Left lung (tissue), 10 donors: ENCODE results near the gene CSH2. TPM values are rescaled to one million over a fixed set of nuclear protein-coding genes. Genes with fewer than 3 reads are reported as not detected.

Experiments
- ATAC-seq: fragments of 200-7000 bp; cut with Tn5 transposase; one replicate; pipeline ENCODE4 v1.9.1; 2020; ENCODE audit warnings: moderate library complexity
- DNase-seq, 4 donors: peaks; one replicate each; pipeline ENCODE4 v3.0.0-alpha.2; 2013 to 2020
- H3K27ac ChIP-seq, 2 donors: fragments of 200-600 bp; sonication (generic) in 1 of 2; one replicate each; pipeline versions ENCODE4 v1.5.0 to v1.8.0; 2020 to 2021
- H3K27me3 ChIP-seq, 2 donors: fragments of 200-600 bp; sonication (generic) in 1 of 2; one replicate each; pipeline versions ENCODE4 v1.5.0 to v1.8.0; 2020 to 2021
- H3K36me3 ChIP-seq, 2 donors: fragments of 200-600 bp; sonication (generic) in 1 of 2; one replicate each; pipeline versions ENCODE4 v1.5.0 to v1.8.0; 2020 to 2021
- H3K4me1 ChIP-seq, 2 donors: fragments of 200-600 bp; one replicate each; pipeline ENCODE4 v1.8.0; 2021
- H3K4me3 ChIP-seq, 2 donors: fragments of 200-600 bp; sonication (generic) in 1 of 2; one replicate each; pipeline versions ENCODE4 v1.5.0 to v1.8.0; 2020 to 2021; ENCODE audit warnings: mild to moderate bottlenecking in 1 of 2
- H3K9me3 ChIP-seq, 2 donors: fragments of 200-600 bp; sonication (generic) in 1 of 2; one replicate each; pipeline versions ENCODE4 v1.5.0 to v1.8.0; 2020 to 2021
- CTCF ChIP-seq, 2 donors: fragments of 200-600 bp; sonication (generic) in 1 of 2; IDR thresholded peaks; one replicate each; pipeline versions ENCODE4 v1.5.0 to v1.8.0; 2021; ENCODE audit warnings: antibody characterized with exemption in 2 of 2
- intact Hi-C, 2 donors: fragments of 100-400 bp; cut with DNase I; formaldehyde crosslinking; loops; one replicate each; pipeline versions ENCODE4 v1.11.2 to v1.14.2; 2022
- polyA plus RNA-seq, 6 donors: library from polyadenylated mRNA; unstranded; fragments of 120-200 nt; gene quantifications; one replicate each; pipeline ENCODE4 v1.2.1, GENCODE V29; 2013; ENCODE audit not compliant: insufficient read length in 6 of 6
- total RNA-seq, 2 donors: library from RNA; stranded (reverse); fragmentation: NEBNext Ultra II Directional; extraction: Animal tissue kit (Norgen Biotek cat#: 25700); gene quantifications; one replicate each; pipeline ENCODE4 v1.2.1, GENCODE V29; 2021
- donor health status: DM: no; HTN: yes; CAD: no.
- donor health status: DM: no; HTN: no; CAD: no.

The CSH2 gene
- total and polyA plus RNA-seq, 8 donors, result 0.20 to 6.7 (median 0.23) TPM; not detected in 5

DNA sequence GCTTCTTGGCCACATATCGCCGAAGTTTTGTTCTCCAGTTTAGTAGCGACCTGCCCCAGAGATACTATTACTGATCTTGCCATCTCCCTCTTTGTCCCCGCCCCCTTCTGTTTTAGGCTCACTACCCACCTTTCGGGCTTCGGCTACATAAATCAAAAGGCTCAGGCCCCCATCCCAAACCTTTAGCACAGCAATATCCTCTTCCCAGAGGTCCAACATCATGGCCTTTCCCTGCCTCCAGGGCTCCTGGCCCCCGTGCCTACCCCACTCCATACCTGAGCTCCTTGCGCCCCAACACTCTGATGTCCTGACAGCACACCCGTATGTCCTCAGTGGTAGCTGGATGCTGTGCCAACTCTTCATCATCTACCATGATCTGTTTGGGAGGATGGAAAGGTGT lies 49.1 kb downstream of the CSH2 start:
- peaks cover 20 to 50% of the 10 kb centered on the region in 2 donors for H3K4me1 ChIP-seq
- H3K27ac ChIP-seq, result no peak overlapping the region
- H3K36me3 ChIP-seq, result peaks cover 0 to 73% of the 10 kb centered on the region in 2 donors
- no peaks in the 10 kb centered on the region for H3K9me3 ChIP-seq
- DNase-seq, result no peak
- ATAC-seq, result no peak
- no peak for TF ChIP-seq CTCF (IDR thresholded peaks at IDR 0.05)
- H3K27me3 ChIP-seq, result no peaks in the 10 kb centered on the region
- intact Hi-C loops, result no loop called here
- H3K4me3 ChIP-seq, result no peak overlapping the region

DNA sequence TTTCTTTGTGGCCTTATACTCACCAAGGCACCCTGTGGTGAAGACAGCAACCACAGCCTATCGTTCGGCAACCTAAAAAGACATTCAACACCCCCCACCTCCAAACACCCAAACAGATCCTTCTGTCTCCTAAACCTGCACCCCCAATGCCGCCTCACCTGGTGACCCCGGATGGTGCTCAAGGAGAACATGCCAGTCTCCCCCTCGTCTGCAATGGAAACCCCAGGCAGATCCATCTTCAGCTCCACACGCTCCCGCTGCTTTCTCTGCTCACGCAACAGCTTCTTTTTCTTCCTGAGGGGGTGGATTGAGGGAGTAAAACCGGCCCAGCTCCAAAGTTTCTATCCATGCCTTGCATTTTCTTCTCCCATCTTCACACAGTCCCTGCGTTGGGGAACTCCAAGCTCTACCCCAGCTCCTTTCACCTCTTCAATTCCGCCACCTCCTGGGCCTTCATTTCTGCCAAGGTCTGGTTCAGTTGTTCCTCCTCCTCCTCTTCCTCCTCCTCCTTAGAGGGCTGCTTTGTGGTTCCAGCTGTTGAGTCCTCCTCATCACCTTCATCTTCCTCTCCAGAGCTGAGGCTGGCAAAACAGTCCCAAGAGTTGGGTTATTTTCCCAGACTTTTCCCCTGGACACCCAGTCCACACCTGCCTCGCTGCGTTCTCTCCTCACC lies 49.7 kb downstream of the CSH2 start:
- Histone ChIP-seq H3K27me3 (no peaks in the 10 kb centered on the region), H3K4me3 (no peak overlapping the region), H3K27ac (no peak overlapping the region), H3K4me1 (peaks cover 18 to 46% of the 10 kb centered on the region in 2 donors), H3K9me3 (no peaks in the 10 kb centered on the region), H3K36me3 (peaks cover 0 to 73% of the 10 kb centered on the region in 2 donors)
- intact Hi-C loops, result no loop called here
- no peak for TF ChIP-seq CTCF (IDR thresholded peaks at IDR 0.05)
- ATAC-seq (no peak), DNase-seq (no peak)

GRCh38 chr17:63822537-63822936 lies 50.9 kb downstream of the CSH2 start:
- DNase-seq (no peak), ATAC-seq (no peak)
- H3K4me3 ChIP-seq, result no peak overlapping the region
- no peak overlapping the region for H3K27ac ChIP-seq
- H3K9me3 ChIP-seq, result no peaks in the 10 kb centered on the region
- H3K27me3 ChIP-seq, result no peaks in the 10 kb centered on the region
- no peak for TF ChIP-seq CTCF (IDR thresholded peaks at IDR 0.05)
- intact Hi-C loops, result no loop called here
- peaks cover 9 to 35% of the 10 kb centered on the region in 2 donors for H3K4me1 ChIP-seq
- peaks cover 0 to 83% of the 10 kb centered on the region in 2 donors for H3K36me3 ChIP-seq

Other genes starting within 250 kb of the CSH2 start
- 10 to 100 TPM; 19.1 to 30.7 TPM for gene LIMD2, start 173.6 kb downstream of the CSH2 start, total RNA-seq
- gene LIMD2, start 173.6 kb downstream of the CSH2 start, polyA plus RNA-seq, result 10 to 100 TPM; 29.9 to 44.9 (median 36.8) TPM
- gene STRADA, start 131.9 kb downstream of the CSH2 start, total RNA-seq, result 10 to 100 TPM; 28.1 to 37.2 TPM
- 10 to 100 TPM; 72.4 to 87.5 (median 83.6) TPM for gene STRADA, start 131.9 kb downstream of the CSH2 start, polyA plus RNA-seq
- 100 to 1,000 TPM in 1 of 2 donors, 10 to 100 TPM in 1; 81.6 to 111 TPM for gene CCDC47, start 100.1 kb downstream of the CSH2 start, total RNA-seq
- 100 to 1,000 TPM in 2 of 6 donors, 10 to 100 TPM in 4; 86.0 to 105 (median 89.4) TPM for gene CCDC47, start 100.1 kb downstream of the CSH2 start, polyA plus RNA-seq
- 10 to 100 TPM; 79.2 to 82.0 TPM for gene DDX42, start 99.5 kb downstream of the CSH2 start, total RNA-seq
- 100 to 1,000 TPM; 206 to 239 (median 221) TPM for gene DDX42, start 99.5 kb downstream of the CSH2 start, polyA plus RNA-seq
- gene PSMC5, start 46.2 kb downstream of the CSH2 start, total RNA-seq, result 100 to 1,000 TPM in 1 of 2 donors, 10 to 100 TPM in 1; 89.8 to 141 TPM
- 100 to 1,000 TPM; 127 to 151 (median 133) TPM for gene PSMC5, start 46.2 kb downstream of the CSH2 start, polyA plus RNA-seq
- 10 to 100 TPM; 32.1 to 47.4 TPM for gene FTSJ3, start 46.0 kb downstream of the CSH2 start, total RNA-seq
- gene FTSJ3, start 46.0 kb downstream of the CSH2 start, polyA plus RNA-seq, result 10 to 100 TPM; 57.1 to 88.5 (median 69.8) TPM
- gene SMARCD2, start 31.0 kb downstream of the CSH2 start, total RNA-seq, result 10 to 100 TPM; 59.2 to 82.5 TPM
- gene SMARCD2, start 31.0 kb downstream of the CSH2 start, polyA plus RNA-seq, result 100 to 1,000 TPM; 114 to 147 (median 131) TPM
- gene GH2, start 8.3 kb upstream of the CSH2 start, total RNA-seq, result not detected
- under 1 TPM in 1 of 6 donors, not detected in 5; 0.26 TPM for gene GH2, start 8.3 kb upstream of the CSH2 start, polyA plus RNA-seq
- gene CSH1, start 22.9 kb upstream of the CSH2 start, total RNA-seq, result not detected
- gene CSH1, start 22.9 kb upstream of the CSH2 start, polyA plus RNA-seq, result 10 to 100 TPM in 1 of 6 donors, 1 to 10 TPM in 1, under 1 TPM in 3, not detected in 1; 0.26 to 21.3 (median 0.46) TPM
- gene CSHL1, start 37.6 kb upstream of the CSH2 start, total RNA-seq, result not detected
- gene CSHL1, start 37.6 kb upstream of the CSH2 start, polyA plus RNA-seq, result under 1 TPM in 1 of 6 donors, not detected in 5; 0.78 TPM
- not detected for gene GH1, start 45.2 kb upstream of the CSH2 start, total RNA-seq
- not detected for gene GH1, start 45.2 kb upstream of the CSH2 start, polyA plus RNA-seq
- 1 to 10 TPM; 2.7 to 3.5 TPM for gene CD79B, start 58.7 kb upstream of the CSH2 start, total RNA-seq
- 1 to 10 TPM; 1.8 to 3.2 (median 2.0) TPM for gene CD79B, start 58.7 kb upstream of the CSH2 start, polyA plus RNA-seq
- gene SCN4A, start 99.2 kb upstream of the CSH2 start, total RNA-seq, result under 1 TPM; 0.05 to 0.17 TPM
- gene SCN4A, start 99.2 kb upstream of the CSH2 start, polyA plus RNA-seq, result under 1 TPM; 0.39 to 0.88 (median 0.60) TPM
- 1 to 10 TPM; 1.0 to 5.0 TPM for gene PRR29, start 124.7 kb upstream of the CSH2 start, total RNA-seq
- 1 to 10 TPM; 5.5 to 9.6 (median 6.4) TPM for gene PRR29, start 124.7 kb upstream of the CSH2 start, polyA plus RNA-seq
- gene ICAM2, start 147.0 kb upstream of the CSH2 start, total RNA-seq, result 10 to 100 TPM; 32.3 to 46.9 TPM
- gene ICAM2, start 147.0 kb upstream of the CSH2 start, polyA plus RNA-seq, result 10 to 100 TPM; 43.1 to 55.4 (median 47.2) TPM